HepG2 (cell line): ENCODE measurements around the gene RBM5. TPM values are rescaled to one million over a fixed set of nuclear protein-coding genes. Genes with fewer than 3 reads are reported as not detected.

ENCODE experiments used
- ATAC-seq: fragments of 200-7000 bp; cut with Tn5 transposase; 3 replicates; pipeline ENCODE4 v1.9.1; 2020; ENCODE audit warnings: mild to moderate bottlenecking, moderate library complexity
- BruUV-seq: library from RNA; stranded (reverse); fragments of 400-500 nt; replicated peaks from 2 replicates; lab custom pipeline; 2021; lab: Mats Ljungman, UMichigan
- CTCF ChIA-PET: fragments of 300-600 bp; formaldehyde crosslinking; extraction: SDS; loops from one replicate; lab custom pipeline; 2021; ENCODE audit warnings: low total read pairs, inconsistent platforms, low intra/inter-chr PET ratio; lab: Yijun Ruan, JAX
- POLR2A ChIA-PET: fragments of 350-600 bp; sonication (Branson Sonifier 250); formaldehyde crosslinking; loops from one replicate; lab custom pipeline; 2020; ENCODE audit warnings: antibody characterized with exemption, inconsistent platforms; lab: Yijun Ruan, JAX
- DNase-seq: peaks from one replicate; pipeline ENCODE4 v3.0.0-alpha.2; 2015; ENCODE audit warnings: low spot score
- FAIRE-seq: peaks from 3 replicates; lab custom pipeline; 2011; peaks lifted over from hg19 to GRCh38; lab: Jason Lieb, UNC
- H2AFZ ChIP-seq: one replicate; pipeline ENCODE4 v1.6.1; 2011; ENCODE audit warnings: low read length, inconsistent platforms
- H3K27ac ChIP-seq: fragments of 300-600 bp; 3 replicates; pipeline ENCODE4 v1.8.0; 2011; ENCODE audit warnings: mixed run types, mild to moderate bottlenecking, mixed read lengths, low read length, inconsistent platforms; ENCODE audit not compliant: insufficient read depth; ENCODE audit errors: extremely low read length
- H3K27me3 ChIP-seq, 2 experiments: fragments of 200-600 bp in 1 of 2; 2 replicates in 1 of 2; 3 replicates in 1 of 2; pipeline versions ENCODE4 v1.6.0 to v1.8.0; 2011; ENCODE audit warnings: low read length in 2 of 2, mild to moderate bottlenecking in 2 of 2, moderate library complexity in 2 of 2, inconsistent platforms in 1 of 2; ENCODE audit not compliant: insufficient read depth in 2 of 2, control insufficient read depth in 1 of 2
- H3K36me3 ChIP-seq, 2 experiments: fragments of 200-600 bp in 1 of 2; replicated peaks in 1 of 2; 2 replicates in 1 of 2; 3 replicates in 1 of 2; pipeline versions ENCODE4 v1.5.1 to v1.8.0; 2011; ENCODE audit warnings: low read length in 2 of 2, inconsistent platforms in 1 of 2; ENCODE audit not compliant: insufficient read depth in 2 of 2, control insufficient read depth in 1 of 2
- H3K4me1 ChIP-seq: 2 replicates; pipeline ENCODE4 v1.5.1; 2012; ENCODE audit warnings: low read length, inconsistent platforms; ENCODE audit not compliant: insufficient read depth
- H3K4me2 ChIP-seq: 2 replicates; pipeline ENCODE4 v1.6.0; 2011; ENCODE audit warnings: low read depth, low read length, inconsistent platforms
- H3K4me3 ChIP-seq, 3 experiments: fragments of 200-600 bp in 1 of 3; sonication (generic), shearing (Covaris generic) in 1 of 3; replicated peaks in 1 of 3; 2 replicates each; pipeline ENCODE4 v1.5.1; 2011 to 2016; ENCODE audit warnings: low read length in 3 of 3, inconsistent platforms in 2 of 3, low read depth in 2 of 3, mild to moderate bottlenecking in 2 of 3, control low read depth in 1 of 3, mixed read lengths in 1 of 3; ENCODE audit not compliant: insufficient read depth in 1 of 3
- H3K79me2 ChIP-seq: one replicate; pipeline ENCODE4 v1.6.1; 2011; ENCODE audit warnings: low read length, inconsistent platforms; ENCODE audit not compliant: insufficient read depth
- H3K9ac ChIP-seq: 2 replicates; pipeline ENCODE4 v1.6.0; 2011; ENCODE audit warnings: mild to moderate bottlenecking, low read depth, low read length, inconsistent platforms; ENCODE audit not compliant: insufficient read depth
- H3K9me3 ChIP-seq: 2 replicates; pipeline ENCODE4 v1.5.1; 2012; ENCODE audit warnings: mild to moderate bottlenecking, low read length
- H4K20me1 ChIP-seq: 2 replicates; pipeline ENCODE4 v1.6.0; 2011; ENCODE audit warnings: inconsistent platforms, mild to moderate bottlenecking, low read length, moderate library complexity; ENCODE audit not compliant: insufficient read depth
- AGO1 ChIP-seq: fragments of 200-400 bp; formaldehyde crosslinking; IDR thresholded peaks from 2 replicates; pipeline ENCODE4 v1.6.1; 2017; ENCODE audit warnings: mild to moderate bottlenecking, low read depth, low read length, moderate library complexity; ENCODE audit not compliant: poor library complexity, severe bottlenecking
- ELF1 ChIP-seq: sonication (generic); formaldehyde crosslinking; IDR thresholded peaks from 2 replicates; pipeline ENCODE4 v1.4.0; 2020; ENCODE audit warnings: missing genetic modification reagents
- FOXA1 ChIP-seq, 2 experiments: fragments of 450-650 bp in 1 of 2; sonication (generic) in 1 of 2; formaldehyde crosslinking in 1 of 2; IDR thresholded peaks; 2 replicates each; pipeline versions ENCODE4 v1.4.0 to v1.6.1; 2016 to 2020; ENCODE audit warnings: missing genetic modification reagents in 1 of 2
- FOXC1 ChIP-seq: sonication (generic); formaldehyde crosslinking; IDR thresholded peaks from 2 replicates; pipeline ENCODE4 v1.8.0; 2022; ENCODE audit warnings: mild to moderate bottlenecking, missing genetic modification reagents, borderline replicate concordance
- KDM3A ChIP-seq: IDR thresholded peaks from 2 replicates; pipeline ENCODE4 v1.6.1; 2018; ENCODE audit warnings: low read depth, missing compliant biosample characterization
- SNAPC2 ChIP-seq: sonication (generic); formaldehyde crosslinking; IDR thresholded peaks from 2 replicates; pipeline ENCODE4 v1.8.1; 2022; ENCODE audit warnings: mild to moderate bottlenecking, missing genetic modification reagents
- ZNF292 ChIP-seq: sonication (generic); formaldehyde crosslinking; IDR thresholded peaks from 2 replicates; pipeline ENCODE4 v1.8.1; 2022; ENCODE audit warnings: mild to moderate bottlenecking, low read depth, missing genetic modification reagents, borderline replicate concordance
- ZNF354B ChIP-seq: sonication (generic); formaldehyde crosslinking; IDR thresholded peaks from 2 replicates; pipeline ENCODE4 v1.8.0; 2022; ENCODE audit warnings: mild to moderate bottlenecking, missing genetic modification reagents
- ZNF598 ChIP-seq: sonication (generic); formaldehyde crosslinking; IDR thresholded peaks from 2 replicates; pipeline ENCODE4 v1.5.1; 2020; ENCODE audit warnings: mild to moderate bottlenecking, missing genetic modification reagents, borderline replicate concordance
- ZNF720 ChIP-seq: sonication (generic); formaldehyde crosslinking; IDR thresholded peaks from 2 replicates; pipeline ENCODE4 v1.4.0; 2020; ENCODE audit warnings: missing genetic modification reagents
- ZNF773 ChIP-seq: sonication (generic); formaldehyde crosslinking; IDR thresholded peaks from 2 replicates; pipeline ENCODE4 v1.4.0; 2020; ENCODE audit warnings: missing genetic modification reagents, borderline replicate concordance
- WGBS: methylation state at CpG from one replicate; pipeline ENCODE4 v1.1.6; 2017; ENCODE audit warnings: low lambda C conversion rate; 5-methylcytosine and 5-hydroxymethylcytosine counted together
- in situ Hi-C: cut with HindIII; loops from 2 replicates; pipeline ENCODE4 v1.10.0; 2017; ENCODE audit warnings: low pct_unique_long_range_greater_than_20kb; ENCODE audit not compliant: extremely low pct_ligation_motif_present
- intact Hi-C: fragments of 100-400 bp; cut with micrococcal nuclease; formaldehyde crosslinking; loops from one replicate; pipeline ENCODE4 v1.10.0; 2022; ENCODE audit not compliant: unreplicated experiment
- polyA plus RNA-seq, 8 experiments: library from polyadenylated mRNA; depleted of rRNA in 3 of 8; stranded (reverse) in 7 of 8; unstranded in 1 of 8; fragments of >200 nt; fragmentation: Illumina TruSeq in 4 of 8; extraction: Trizol in 4 of 8; gene quantifications; 2 replicates each; pipeline versions ENCODE4 v1.2.1 to v1.2.3, GENCODE V29; 2011 to 2016; ENCODE audit warnings: low read depth in 4 of 8, missing spikeins in 1 of 8, mixed read lengths in 1 of 8; ENCODE audit not compliant: insufficient read depth in 1 of 8
- total RNA-seq, 5 experiments: library from RNA; depleted of rRNA; stranded (reverse); fragments of >200 nt; fragmentation: Illumina TruSeq; extraction: Trizol; gene quantifications; 2 replicates each; pipeline ENCODE4 v1.2.3, GENCODE V29; 2016; ENCODE audit warnings: low read depth in 1 of 5
- TF ChIP-seq, protein P1 (sequence below): sonication (generic); formaldehyde crosslinking; IDR thresholded peaks from 2 replicates; pipeline ENCODE4 v1.4.0; 2020; ENCODE audit warnings: missing genetic modification reagents
- TF ChIP-seq, protein P2 (sequence below): sonication (generic); formaldehyde crosslinking; IDR thresholded peaks from 2 replicates; pipeline ENCODE4 v1.4.0; 2020; ENCODE audit warnings: missing genetic modification reagents, borderline replicate concordance
- TF ChIP-seq, protein P3 (sequence below): sonication (generic); formaldehyde crosslinking; conservative IDR thresholded peaks from 2 replicates; pipeline ENCODE4 v1.8.1; 2023; ENCODE audit warnings: missing genetic modification reagents
- TF ChIP-seq, protein P4 (sequence below): sonication (generic); formaldehyde crosslinking; IDR thresholded peaks from 2 replicates; pipeline ENCODE4 v1.5.1; 2020; ENCODE audit warnings: missing genetic modification reagents, mild to moderate bottlenecking, borderline replicate concordance

The RBM5 gene
- total and polyA plus RNA-seq, 2 of the 13 experiments (the other 11 are each of a cell fraction or from before 2014, with no cell fraction given): 106 to 204 TPM

DNA sequence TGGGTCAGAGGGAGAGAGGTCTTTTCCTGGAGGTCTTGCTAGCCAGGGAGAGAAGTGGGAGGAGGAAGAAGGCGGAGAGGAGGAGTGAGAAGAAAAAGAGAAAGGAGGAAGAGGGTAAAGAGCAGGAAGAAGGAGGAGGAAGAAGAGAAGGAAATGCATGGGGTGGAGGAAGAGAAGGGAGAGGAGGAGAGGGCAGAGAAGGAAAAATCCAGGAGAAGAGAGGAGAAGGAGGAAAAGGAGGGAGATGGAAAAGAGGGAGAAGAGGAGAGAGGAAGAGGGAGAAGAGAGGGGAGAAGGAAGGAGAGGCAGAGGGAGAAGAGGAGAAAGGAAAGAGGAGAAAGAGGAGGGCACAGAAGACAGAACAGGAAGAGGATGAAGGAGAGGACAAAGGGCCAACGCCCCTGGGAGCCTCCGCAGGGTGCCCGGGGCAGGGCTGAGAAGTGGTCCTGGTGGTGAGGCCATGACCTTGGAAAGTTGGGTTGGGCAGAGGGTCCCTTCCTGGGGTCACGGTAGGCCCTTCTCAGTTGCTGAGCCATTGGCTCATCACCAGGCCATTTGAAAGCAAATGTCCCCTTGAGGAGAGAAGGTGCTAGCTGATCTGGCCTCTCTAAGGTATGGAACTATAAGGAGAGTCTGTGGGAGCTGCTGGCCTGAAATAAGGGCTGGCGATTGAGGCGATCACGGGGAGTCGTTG, 65.2 kb downstream of the RBM5 start:
- H2AFZ ChIP-seq: no peak overlapping the region
- FAIRE-seq: no peak
- ChIA-PET POLR2A (interaction anchor here (0.9 to 1.5 kb wide), 3 partner anchors 17 to 57 kb away, joined by 3 to 4 read pairs (median 3); no protein-coding TSS in a partner anchor), CTCF (interaction anchor here (1.2 to 3.0 kb wide), 2 partner anchors 32 to 35 kb away, joined by 10 to 22 read pairs; no protein-coding TSS in a partner anchor)
- no peaks in the 10 kb centered on the region for H3K36me3 ChIP-seq
- peak overlapping the region; percentile 46 to 84 (median 81); a peak in 4 of 6 replicates for H3K4me3 ChIP-seq
- peaks cover 0 to 15% of the 10 kb centered on the region in 2 experiments; a peak in 2 of 5 replicates for H3K27me3 ChIP-seq
- BruUV-seq: no TSS peak
- intact Hi-C loops: loop anchor here (1.0 kb wide), 1 partner anchor 33 kb away; no protein-coding TSS in a partner anchor
- peak overlapping the region; percentile 28; the same call in 1 of the 2 replicates for H3K9ac ChIP-seq
- in situ Hi-C loops: no loop called here
- H3K79me2 ChIP-seq: peaks cover 7% of the 10 kb centered on the region
- ATAC-seq: no peak
- WGBS: 63% methylated on average over 5 of the region's 9 CpGs
- H4K20me1 ChIP-seq: no peaks in the 10 kb centered on the region
- H3K27ac ChIP-seq: no peak overlapping the region
- DNase-seq: no peak
- no peaks in the 10 kb centered on the region for H3K9me3 ChIP-seq
- peak overlapping the region; percentile 85 for H3K4me2 ChIP-seq
- H3K4me1 ChIP-seq: peaks cover 83% of the 10 kb centered on the region
- TF ChIP-seq ZNF598 (peak; percentile 24; the same call in 1 of the 2 replicates), ZNF720 (CRISPR knock-in tag) (no peak), SNAPC2 (CRISPR knock-in tag) (no peak), ZNF354B (no peak), ELF1 (CRISPR knock-in tag) (no peak), KDM3A (CRISPR knock-in tag) (no peak), ZNF773 (CRISPR knock-in tag) (no peak), FOXA1 (IDR thresholded peaks at IDR 0.05) (peak; percentile 11; the same call in 1 of the 2 replicates), FOXA1 (CRISPR knock-in tag; IDR thresholded peaks at IDR 0.05) (no peak), FOXC1 (CRISPR knock-in tag) (0 out of 2 replicates have a peak, but pooled peaks have one; percentile 13), ZNF292 (CRISPR knock-in tag) (no peak), AGO1 (no peak)
- TF ChIP-seq, protein P1, sequence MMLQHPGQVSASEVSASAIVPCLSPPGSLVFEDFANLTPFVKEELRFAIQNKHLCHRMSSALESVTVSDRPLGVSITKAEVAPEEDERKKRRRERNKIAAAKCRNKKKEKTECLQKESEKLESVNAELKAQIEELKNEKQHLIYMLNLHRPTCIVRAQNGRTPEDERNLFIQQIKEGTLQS: no peak
- TF ChIP-seq, protein P2, sequence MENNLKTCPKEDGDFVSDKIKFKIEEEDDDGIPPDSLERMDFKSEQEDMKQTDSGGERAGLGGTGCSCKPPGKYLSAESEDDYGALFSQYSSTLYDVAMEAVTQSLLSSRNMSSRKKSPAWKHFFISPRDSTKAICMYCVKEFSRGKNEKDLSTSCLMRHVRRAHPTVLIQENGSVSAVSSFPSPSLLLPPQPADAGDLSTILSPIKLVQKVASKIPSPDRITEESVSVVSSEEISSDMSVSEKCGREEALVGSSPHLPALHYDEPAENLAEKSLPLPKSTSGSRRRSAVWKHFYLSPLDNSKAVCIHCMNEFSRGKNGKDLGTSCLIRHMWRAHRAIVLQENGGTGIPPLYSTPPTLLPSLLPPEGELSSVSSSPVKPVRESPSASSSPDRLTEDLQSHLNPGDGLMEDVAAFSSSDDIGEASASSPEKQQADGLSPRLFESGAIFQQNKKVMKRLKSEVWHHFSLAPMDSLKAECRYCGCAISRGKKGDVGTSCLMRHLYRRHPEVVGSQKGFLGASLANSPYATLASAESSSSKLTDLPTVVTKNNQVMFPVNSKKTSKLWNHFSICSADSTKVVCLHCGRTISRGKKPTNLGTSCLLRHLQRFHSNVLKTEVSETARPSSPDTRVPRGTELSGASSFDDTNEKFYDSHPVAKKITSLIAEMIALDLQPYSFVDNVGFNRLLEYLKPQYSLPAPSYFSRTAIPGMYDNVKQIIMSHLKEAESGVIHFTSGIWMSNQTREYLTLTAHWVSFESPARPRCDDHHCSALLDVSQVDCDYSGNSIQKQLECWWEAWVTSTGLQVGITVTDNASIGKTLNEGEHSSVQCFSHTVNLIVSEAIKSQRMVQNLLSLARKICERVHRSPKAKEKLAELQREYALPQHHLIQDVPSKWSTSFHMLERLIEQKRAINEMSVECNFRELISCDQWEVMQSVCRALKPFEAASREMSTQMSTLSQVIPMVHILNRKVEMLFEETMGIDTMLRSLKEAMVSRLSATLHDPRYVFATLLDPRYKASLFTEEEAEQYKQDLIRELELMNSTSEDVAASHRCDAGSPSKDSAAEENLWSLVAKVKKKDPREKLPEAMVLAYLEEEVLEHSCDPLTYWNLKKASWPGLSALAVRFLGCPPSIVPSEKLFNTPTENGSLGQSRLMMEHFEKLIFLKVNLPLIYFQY (CRISPR knock-in tag): no peak
- TF ChIP-seq, protein P3, sequence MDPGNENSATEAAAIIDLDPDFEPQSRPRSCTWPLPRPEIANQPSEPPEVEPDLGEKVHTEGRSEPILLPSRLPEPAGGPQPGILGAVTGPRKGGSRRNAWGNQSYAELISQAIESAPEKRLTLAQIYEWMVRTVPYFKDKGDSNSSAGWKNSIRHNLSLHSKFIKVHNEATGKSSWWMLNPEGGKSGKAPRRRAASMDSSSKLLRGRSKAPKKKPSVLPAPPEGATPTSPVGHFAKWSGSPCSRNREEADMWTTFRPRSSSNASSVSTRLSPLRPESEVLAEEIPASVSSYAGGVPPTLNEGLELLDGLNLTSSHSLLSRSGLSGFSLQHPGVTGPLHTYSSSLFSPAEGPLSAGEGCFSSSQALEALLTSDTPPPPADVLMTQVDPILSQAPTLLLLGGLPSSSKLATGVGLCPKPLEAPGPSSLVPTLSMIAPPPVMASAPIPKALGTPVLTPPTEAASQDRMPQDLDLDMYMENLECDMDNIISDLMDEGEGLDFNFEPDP (CRISPR knock-in tag): no peak
- TF ChIP-seq, protein P4, sequence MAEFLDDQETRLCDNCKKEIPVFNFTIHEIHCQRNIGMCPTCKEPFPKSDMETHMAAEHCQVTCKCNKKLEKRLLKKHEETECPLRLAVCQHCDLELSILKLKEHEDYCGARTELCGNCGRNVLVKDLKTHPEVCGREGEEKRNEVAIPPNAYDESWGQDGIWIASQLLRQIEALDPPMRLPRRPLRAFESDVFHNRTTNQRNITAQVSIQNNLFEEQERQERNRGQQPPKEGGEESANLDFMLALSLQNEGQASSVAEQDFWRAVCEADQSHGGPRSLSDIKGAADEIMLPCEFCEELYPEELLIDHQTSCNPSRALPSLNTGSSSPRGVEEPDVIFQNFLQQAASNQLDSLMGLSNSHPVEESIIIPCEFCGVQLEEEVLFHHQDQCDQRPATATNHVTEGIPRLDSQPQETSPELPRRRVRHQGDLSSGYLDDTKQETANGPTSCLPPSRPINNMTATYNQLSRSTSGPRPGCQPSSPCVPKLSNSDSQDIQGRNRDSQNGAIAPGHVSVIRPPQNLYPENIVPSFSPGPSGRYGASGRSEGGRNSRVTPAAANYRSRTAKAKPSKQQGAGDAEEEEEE (CRISPR knock-in tag): no peak
